PFSK-1 (cell line): ENCODE measurements around the gene TMEM132E.

Experiments used
- FOXP2 ChIP-seq: optimal IDR thresholded peaks from 2 replicates; pipeline ENCODE3; 2011; ENCODE audit warnings: borderline replicate concordance, control low read depth, inconsistent platforms; ENCODE audit not compliant: insufficient read depth; ENCODE audit errors: extremely low read length, extremely low read depth
- POLR2AphosphoS5 ChIP-seq: IDR thresholded peaks from 2 replicates; pipeline ENCODE4 v1.6.1; 2012; ENCODE audit warnings: low read depth, mild to moderate bottlenecking, control low read depth, low read length, moderate library complexity
- SIN3A ChIP-seq: IDR thresholded peaks from 2 replicates; pipeline ENCODE4 v1.6.1; 2012; ENCODE audit warnings: mild to moderate bottlenecking, low read length, moderate library complexity, borderline replicate concordance; ENCODE audit not compliant: insufficient read depth
- TAF1 ChIP-seq: IDR thresholded peaks from 2 replicates; pipeline ENCODE4 v1.6.1; 2012; ENCODE audit warnings: low read length, control low read depth, borderline replicate concordance; ENCODE audit not compliant: insufficient read depth
- TF ChIP-seq, protein P1 (sequence below), 2 experiments: IDR thresholded peaks; 2 replicates each; pipeline versions ENCODE4 v1.6.1 to v1.8.0; 2011 to 2012; ENCODE audit warnings: low read depth in 2 of 2, low read length in 2 of 2, control low read depth in 1 of 2, inconsistent platforms in 1 of 2, mild to moderate bottlenecking in 1 of 2, moderate library complexity in 1 of 2; ENCODE audit not compliant: insufficient read depth in 1 of 2

Gene TMEM132E

DNA sequence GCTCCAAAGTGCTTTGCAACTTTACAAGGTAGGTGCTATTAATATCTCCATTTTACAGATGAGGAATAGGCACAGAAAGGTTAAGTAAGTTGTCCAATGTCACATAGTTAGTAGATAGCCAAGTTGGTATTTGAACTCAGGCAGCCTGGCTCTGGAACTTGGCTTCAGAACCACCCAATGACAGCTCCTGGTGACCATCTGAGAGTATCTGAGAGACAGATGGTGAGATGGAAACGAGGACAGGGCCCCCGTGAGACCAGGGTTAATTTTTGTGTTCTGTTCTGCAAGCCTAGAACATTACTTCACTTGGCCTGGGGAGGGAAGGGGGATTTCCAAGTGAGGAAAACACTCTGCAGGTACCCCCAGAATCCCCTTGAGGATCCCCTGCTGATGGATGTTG, 9.8 kb upstream of the TMEM132E start:
- no peak for TF ChIP-seq POLR2AphosphoS5
- no peak for TF ChIP-seq SIN3A
- TF ChIP-seq TAF1: no peak
- no peak for TF ChIP-seq FOXP2
- TF ChIP-seq, protein P1, sequence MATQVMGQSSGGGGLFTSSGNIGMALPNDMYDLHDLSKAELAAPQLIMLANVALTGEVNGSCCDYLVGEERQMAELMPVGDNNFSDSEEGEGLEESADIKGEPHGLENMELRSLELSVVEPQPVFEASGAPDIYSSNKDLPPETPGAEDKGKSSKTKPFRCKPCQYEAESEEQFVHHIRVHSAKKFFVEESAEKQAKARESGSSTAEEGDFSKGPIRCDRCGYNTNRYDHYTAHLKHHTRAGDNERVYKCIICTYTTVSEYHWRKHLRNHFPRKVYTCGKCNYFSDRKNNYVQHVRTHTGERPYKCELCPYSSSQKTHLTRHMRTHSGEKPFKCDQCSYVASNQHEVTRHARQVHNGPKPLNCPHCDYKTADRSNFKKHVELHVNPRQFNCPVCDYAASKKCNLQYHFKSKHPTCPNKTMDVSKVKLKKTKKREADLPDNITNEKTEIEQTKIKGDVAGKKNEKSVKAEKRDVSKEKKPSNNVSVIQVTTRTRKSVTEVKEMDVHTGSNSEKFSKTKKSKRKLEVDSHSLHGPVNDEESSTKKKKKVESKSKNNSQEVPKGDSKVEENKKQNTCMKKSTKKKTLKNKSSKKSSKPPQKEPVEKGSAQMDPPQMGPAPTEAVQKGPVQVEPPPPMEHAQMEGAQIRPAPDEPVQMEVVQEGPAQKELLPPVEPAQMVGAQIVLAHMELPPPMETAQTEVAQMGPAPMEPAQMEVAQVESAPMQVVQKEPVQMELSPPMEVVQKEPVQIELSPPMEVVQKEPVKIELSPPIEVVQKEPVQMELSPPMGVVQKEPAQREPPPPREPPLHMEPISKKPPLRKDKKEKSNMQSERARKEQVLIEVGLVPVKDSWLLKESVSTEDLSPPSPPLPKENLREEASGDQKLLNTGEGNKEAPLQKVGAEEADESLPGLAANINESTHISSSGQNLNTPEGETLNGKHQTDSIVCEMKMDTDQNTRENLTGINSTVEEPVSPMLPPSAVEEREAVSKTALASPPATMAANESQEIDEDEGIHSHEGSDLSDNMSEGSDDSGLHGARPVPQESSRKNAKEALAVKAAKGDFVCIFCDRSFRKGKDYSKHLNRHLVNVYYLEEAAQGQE (IDR thresholded peaks at IDR 0.05; ENCODE audit: insufficient read depth in 1 of 2, low read depth in 2 of 2, low read length in 2 of 2): no peak

- TF ChIP-seq, protein P1 (IDR thresholded peaks at IDR 0.05; ENCODE audit: insufficient read depth in 1 of 2, low read depth in 2 of 2, low read length in 2 of 2): no peak
- TF ChIP-seq POLR2AphosphoS5 (no peak), FOXP2 (no peak), SIN3A (no peak), TAF1 (no peak)
Measured at GRCh38 chr17:34570506-34570905, 8.9 kb upstream of the TMEM132E start.

- TF ChIP-seq FOXP2 (no peak), POLR2AphosphoS5 (no peak), TAF1 (no peak), SIN3A (no peak)
- TF ChIP-seq, protein P1 (IDR thresholded peaks at IDR 0.05; ENCODE audit: insufficient read depth in 1 of 2, low read depth in 2 of 2, low read length in 2 of 2): no peak
Measured at GRCh38 chr17:34571428-34572130, 7.8 kb upstream of the TMEM132E start.

GRCh38 chr17:34572483-34572882, 6.9 kb upstream of the TMEM132E start:
- TF ChIP-seq TAF1 (no peak), SIN3A (no peak), FOXP2 (no peak), POLR2AphosphoS5 (no peak)
- TF ChIP-seq, protein P1 (IDR thresholded peaks at IDR 0.05; ENCODE audit: insufficient read depth in 1 of 2, low read depth in 2 of 2, low read length in 2 of 2): no peak
